WI38 (cell line): Measurements from ENCODE around the gene APOH.
A peak's percentile ranks its signal among the peaks of the same experiment; 100 is the strongest.

ENCODE experiments used
- H3K4me3 ChIP-seq: 2 replicates; pipeline ENCODE4 v1.5.1; 2011; ENCODE audit warnings: low read depth, mild to moderate bottlenecking, control low read depth, low read length
- TF ChIP-seq, protein P1 (sequence below): IDR thresholded peaks from 2 replicates; pipeline ENCODE4 v1.5.1; 2012; ENCODE audit warnings: low read depth, mild to moderate bottlenecking, control low read depth, low read length

The APOH gene

DNA sequence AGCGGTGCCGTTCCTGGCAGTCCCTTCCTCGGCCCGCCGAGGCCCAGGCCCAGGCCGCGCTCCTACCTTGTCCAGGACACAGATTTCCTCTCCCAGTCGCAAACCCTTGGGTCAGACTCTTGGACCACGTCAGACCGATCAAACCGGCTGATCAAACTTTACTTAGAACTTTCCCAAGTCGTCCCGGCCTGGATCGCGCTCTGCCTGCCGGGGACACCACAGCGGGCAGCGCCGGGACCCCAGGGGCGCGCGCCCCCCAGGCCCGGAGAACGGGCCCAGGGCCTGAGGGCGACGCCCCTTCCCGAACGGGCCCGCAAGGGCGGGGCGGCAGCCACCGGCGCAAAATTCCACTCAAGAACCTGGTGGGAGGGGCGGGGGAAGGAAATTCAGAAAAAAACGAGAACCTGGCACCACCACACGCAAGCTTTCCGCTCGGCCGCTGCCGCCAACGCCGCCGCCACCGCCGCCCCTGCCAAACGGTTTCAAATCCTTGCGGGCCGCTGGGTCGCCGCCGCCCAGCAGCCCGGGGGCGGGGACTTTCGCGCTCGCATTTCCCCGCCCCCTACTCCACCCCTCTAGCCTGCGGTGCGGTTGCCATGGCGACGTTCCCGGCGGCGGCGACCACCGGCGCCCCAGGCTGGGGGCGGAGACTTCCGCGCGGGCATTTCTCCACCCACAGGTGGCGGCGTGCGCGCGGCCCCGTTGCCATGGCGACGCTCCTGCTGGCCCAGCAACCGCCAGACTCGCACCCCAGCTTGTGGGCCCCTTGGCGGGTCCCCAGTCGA lies 37.4 kb downstream of the APOH start, which contains the start of gene CEP112:
Gene CEP112 (minus strand): TSS at position 541 of the 785 bp plus-strand sequence.
- H3K4me3 ChIP-seq = peak within 1 kb of the TSS; percentile 80
- TF ChIP-seq, protein P1, sequence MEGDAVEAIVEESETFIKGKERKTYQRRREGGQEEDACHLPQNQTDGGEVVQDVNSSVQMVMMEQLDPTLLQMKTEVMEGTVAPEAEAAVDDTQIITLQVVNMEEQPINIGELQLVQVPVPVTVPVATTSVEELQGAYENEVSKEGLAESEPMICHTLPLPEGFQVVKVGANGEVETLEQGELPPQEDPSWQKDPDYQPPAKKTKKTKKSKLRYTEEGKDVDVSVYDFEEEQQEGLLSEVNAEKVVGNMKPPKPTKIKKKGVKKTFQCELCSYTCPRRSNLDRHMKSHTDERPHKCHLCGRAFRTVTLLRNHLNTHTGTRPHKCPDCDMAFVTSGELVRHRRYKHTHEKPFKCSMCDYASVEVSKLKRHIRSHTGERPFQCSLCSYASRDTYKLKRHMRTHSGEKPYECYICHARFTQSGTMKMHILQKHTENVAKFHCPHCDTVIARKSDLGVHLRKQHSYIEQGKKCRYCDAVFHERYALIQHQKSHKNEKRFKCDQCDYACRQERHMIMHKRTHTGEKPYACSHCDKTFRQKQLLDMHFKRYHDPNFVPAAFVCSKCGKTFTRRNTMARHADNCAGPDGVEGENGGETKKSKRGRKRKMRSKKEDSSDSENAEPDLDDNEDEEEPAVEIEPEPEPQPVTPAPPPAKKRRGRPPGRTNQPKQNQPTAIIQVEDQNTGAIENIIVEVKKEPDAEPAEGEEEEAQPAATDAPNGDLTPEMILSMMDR = no peak

DNA sequence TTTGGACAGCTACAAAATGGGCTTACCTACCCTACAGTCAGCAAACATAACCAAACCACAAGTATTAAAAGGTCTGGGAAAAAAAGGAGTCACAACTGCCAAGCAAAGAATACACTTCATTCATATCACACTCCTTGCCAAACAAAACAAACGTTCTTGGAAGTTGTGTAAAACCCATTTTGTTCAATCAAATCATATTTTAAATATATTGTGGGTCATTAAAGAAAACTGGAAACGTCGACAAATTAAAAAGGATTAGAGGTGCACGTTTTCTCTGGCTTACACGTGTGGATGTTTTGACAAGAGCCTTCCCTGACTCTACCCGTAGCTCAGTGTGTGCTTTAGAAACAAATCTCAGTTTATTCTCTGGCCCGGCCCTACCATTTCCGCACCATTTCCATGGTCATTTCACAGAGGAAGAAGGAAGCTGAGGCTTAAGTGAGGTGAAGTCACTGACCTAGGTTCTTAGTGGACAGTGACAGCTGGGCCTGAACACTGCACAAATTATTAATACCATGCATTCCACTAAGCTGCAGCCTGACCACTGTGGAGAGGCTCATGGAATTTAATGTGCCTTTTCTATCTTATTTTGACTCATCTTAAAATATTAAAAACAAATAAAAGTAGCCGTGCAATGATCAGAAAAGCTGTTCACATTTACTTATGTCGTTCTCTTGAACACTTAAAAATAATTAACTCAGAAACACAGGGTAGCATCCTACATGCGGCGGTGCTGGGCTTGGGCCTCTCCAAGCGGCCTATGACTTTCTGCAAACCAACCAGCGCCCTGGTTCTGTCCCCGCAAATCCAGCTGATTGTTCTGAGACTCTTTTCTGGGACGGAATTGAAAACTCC lies 38.2 kb downstream of the APOH start:
- TF ChIP-seq, protein P1 = no peak
- H3K4me3 ChIP-seq = peak overlapping the region; percentile 80

DNA sequence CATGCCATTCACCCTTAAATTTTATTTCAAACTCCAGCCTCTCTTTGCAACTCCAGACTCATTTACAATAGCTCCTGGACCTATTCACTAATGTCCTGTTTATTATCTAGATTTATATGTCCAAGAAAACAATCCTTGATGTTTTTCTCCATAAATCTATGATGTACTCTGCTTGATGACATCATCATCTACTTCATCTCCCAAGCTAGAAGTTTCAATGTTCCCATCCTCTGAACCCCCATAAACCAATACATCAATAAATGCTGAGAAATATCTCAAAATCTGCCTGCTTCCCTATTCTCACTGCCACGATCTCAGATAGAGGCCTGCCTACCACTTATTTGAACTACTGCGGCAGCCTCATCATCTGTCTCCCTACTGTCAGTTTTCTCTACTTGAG lies 41.5 kb downstream of the APOH start:
- TF ChIP-seq, protein P1 = no peak

DNA sequence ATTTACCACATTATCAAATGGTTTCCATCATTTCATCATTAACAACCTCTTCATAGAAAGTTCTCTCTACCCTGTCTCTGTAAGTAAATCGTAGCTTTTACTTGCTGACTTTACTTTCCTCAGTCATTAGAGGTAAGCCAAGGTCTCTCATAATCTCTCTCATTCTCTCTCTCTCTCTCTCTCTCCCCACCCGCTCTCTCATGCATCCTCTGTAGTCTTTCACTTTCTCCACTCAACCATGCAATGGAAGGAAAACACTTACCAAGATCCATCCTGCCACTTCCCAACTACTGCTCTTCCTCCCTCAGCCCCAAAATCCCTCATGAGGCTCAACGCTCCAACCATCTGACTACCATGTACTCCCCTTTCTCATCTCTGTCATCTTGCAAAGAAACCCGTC lies 43.4 kb downstream of the APOH start:
- TF ChIP-seq, protein P1 = no peak
- H3K4me3 ChIP-seq = no peak overlapping the region

More for the DNA sequence above, 41.5 kb downstream of the APOH start:
- H3K4me3 ChIP-seq = no peak overlapping the region

DNA sequence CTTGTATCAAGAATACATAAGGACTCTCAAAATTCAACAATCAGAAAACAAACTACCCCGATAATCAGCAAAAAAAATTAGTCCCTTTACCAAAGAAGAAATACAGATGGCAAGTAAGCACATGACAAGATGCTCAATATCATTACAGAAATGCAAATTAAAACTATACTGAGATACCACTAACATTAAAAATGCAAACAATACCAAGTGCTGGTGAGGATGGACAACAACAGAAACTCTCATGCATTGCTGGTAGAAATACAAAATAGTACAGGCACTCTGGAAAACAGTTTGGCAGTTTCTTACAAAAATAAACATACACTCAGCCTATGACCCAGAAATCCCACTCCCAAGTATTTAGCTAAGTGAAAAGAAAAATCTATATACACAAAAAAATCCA lies 44.8 kb downstream of the APOH start:
- no peak overlapping the region for H3K4me3 ChIP-seq
- TF ChIP-seq, protein P1 = no peak

DNA sequence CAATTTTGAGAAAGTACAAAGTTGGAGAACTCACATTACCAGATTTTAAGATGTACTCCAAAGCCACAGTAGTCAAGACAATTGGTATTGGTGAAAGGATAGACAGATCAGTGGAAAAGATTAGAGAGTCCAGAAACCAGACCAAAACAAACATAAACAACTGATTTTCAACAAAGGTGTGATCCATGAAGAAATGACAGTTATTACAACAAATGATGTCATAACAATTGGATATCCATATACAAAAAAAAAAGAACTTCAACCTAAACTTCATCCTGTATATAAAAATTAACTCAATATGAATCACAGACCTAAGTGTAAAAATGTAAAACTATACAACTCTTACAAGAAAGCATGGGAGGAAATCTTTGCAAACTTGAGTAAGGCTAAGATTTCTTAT lies 45.7 kb downstream of the APOH start:
- H3K4me3 ChIP-seq = no peak overlapping the region
- TF ChIP-seq, protein P1 = no peak

DNA sequence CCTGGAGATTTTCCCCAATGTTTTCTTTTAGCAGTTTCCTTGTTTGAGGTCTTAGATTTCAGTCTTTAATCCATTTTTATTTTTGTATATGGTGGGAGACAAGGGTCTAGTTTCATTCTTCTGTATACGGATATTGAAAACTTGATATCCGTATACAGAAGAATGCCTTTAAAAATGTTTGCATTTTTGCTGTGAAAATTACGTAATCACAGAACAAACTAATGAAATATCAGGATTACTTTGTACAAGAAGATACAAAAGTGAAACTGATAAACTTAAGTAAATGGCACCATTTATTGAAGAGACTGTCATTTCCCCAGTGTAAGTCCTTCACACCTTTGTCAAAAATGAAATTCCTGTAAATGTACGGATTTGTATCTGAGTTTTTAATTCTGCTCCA lies 50.6 kb downstream of the APOH start:
- TF ChIP-seq, protein P1 = no peak
- H3K4me3 ChIP-seq = no peak overlapping the region
